GM19099 (cell line): ENCODE measurements around the gene ADAMTS17.

ENCODE experiments used
- POLR2A ChIP-seq: IDR thresholded peaks from 3 replicates; pipeline ENCODE4 v1.6.1; 2011; ENCODE audit warnings: low read depth; ENCODE audit not compliant: insufficient read length; ENCODE audit errors: extremely low read depth

ADAMTS17 gene

DNA sequence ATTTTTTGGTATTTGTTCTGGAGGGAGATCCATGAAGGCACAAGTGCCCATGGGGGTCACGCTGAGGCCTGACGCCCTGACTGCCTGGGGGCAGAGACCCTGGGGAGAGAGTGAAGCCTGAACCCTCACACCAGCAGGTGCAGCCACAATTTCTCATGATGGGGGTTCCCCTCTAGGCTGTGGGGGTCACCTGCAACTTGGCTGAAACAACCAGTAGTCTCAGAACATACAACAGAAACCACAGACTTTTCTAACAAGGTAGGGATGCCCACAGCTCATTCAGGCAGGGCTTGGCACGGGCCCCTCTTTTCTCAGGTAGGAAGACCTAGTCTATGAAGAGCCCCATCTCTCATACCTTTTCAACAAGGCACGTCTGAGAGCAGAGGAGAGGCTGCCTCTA lies 245.1 kb downstream of the ADAMTS17 start:
- TF ChIP-seq POLR2A: no peak

DNA sequence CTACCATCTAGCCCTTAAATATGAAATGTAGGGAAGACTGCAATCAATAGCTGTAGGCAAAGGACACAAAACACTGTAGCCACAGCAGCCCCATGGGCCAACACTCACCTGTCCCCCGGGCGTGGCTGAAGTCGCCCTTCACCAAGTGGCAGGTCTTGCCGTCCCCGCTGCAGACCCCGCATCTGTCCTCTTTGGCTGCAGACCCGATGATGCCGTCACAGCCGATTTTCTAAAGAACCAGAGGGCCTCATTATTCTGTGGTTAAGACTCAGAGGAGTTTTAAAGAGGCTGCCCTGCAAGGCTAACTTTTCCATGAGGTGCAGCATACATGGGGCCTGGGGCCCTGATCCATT lies 245.6 kb downstream of the ADAMTS17 start:
- no peak for TF ChIP-seq POLR2A

DNA sequence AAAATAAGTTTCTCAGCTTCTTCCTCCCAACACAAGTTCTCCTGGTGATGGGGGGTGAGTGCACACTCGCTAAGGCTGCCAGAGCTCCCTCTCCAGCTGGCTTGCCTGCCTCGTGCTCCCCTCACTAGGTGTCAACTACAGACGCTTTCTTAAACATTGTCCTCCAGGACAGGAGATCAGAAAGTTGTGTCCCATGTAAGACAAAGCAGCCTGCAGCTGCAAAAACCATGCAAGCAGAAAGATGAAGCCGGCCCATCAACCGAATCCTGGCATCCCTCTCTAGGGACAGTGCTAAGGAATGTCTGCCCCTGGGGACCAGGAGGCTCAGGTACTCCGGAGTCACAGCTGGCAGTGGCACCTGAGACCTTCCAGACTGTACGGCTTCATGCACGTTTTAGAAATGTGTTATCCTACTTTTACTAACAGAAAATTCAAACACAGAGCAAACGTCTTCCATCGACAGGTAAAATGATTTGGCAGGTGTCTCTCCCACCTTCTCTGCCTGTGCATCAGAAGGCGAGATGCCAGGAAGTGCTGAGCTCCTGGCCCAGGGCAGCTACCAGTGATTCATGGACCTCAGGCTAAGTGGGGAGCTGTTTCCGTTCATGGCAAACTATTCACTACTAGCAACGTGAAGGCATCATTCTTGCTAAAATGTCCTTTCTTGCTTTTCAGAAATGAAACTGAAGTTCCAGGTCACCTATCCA lies 246.1 kb downstream of the ADAMTS17 start:
- TF ChIP-seq POLR2A: no peak

DNA sequence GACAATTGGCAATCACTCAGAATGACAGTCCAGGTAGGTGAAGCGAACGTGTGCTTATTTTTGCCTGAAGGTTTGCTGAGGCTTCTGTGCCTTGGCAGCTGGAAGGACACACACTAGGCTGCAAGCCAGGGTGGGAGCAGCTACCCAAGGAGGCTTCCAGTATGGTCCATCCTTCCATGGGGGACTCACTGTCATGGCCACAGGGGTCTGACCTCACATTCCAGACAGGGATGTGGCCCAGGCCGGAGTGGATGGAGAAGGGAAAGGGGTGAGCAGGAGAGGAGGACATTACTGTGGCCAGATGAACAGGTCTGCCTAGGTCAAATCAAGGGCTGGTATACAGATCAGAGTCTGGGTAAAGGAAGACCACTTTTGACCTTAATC lies 247.7 kb downstream of the ADAMTS17 start:
- TF ChIP-seq POLR2A: no peak

DNA sequence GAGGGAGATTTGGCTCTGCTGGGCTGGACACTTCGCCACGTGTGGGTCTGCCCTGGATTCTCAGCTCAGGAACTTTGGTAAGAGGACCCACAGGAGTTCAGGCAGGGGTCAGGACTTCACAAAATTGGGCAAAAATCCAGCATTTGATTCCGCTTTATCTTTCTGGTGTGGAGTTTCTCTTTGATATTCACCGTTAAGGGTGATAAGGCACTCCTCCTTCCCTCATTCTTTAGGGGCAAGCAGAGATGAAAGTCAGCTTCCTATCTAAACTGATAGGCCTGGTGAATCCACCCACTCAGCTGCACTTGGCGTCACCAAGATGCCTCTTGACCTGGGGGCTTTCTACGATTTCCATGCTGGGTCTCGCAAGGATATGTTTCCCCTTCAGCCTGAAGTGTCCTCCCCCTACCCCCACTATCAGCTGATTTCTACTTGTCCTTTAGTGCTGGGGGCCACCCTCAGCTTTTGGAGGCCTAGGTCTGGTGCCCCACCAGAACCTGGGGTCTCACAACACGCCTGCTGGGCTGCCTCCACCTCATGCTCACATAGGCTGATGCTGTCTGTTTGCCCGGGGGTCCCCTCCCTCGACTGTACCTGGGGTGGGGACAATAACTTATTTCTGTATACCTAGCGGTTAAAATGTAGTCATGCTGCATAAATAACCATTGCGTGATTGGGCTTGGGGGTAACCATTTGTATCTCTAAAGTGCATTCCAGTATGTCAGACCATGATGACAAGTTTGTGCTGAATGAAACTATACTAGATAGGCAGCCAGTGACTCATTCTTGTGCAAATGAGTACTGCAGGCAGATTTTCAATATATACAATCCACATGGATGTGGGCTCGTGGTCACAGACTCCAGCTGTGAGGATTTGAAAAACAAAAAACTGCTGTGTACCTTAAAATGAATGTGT lies 248.3 kb downstream of the ADAMTS17 start:
- TF ChIP-seq POLR2A: no peak

DNA sequence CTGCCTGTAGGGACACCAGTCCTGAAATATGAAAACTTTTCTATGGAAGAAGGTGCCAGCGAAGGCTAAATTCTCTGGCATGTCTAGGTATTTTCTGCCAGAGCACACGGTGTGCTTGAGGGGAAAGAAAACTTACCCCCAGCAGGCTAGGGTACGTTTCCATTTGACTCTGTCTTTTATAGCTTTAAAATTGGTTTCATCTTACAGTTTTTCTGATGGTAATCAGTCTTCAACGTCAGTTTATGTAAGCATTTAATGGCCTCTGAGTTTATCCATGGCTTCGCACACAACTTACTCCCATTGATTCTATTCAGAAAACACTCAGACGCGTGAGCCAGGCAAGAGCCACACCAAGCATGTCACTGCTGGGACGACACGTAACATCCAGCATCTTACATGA lies 249.7 kb downstream of the ADAMTS17 start:
- TF ChIP-seq POLR2A: no peak

DNA sequence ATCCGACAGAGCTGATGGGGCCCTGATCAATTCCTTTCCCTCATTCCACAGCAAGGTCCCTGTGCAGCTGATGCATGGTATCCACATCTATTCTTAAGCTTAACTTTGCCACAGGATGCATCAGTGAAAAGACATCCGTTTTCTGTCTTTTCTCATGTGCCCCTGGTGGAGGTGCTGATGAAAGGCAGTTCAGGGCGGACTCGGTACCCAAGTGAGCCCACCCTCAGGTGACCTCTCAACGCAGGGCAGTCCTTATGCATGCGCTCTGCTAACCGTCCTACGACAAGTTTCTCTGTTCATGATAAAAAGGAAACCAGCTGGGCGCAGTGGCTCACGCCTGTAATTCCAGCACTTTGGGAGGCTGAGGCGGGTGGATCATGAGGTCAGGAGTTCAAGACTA lies 251.4 kb downstream of the ADAMTS17 start:
- no peak for TF ChIP-seq POLR2A

DNA sequence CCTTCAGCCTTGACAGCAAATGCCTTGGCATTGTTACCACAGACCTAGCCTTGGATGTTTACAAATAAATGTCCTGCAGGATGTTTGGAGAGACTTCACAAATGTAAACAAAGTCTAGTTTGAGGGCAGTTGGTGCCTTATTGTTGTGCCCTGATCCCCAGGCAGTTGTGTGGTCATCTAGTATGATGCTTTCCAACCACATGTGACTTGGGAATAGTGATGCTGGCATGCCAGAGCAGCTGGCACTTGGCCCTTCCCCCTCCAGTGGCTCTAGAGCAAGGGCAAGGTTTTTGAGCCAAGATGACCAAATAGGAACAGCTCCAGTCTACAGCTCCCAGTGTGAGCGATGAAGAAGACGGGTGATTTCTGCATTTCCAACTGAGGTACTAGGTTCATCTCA lies 258.2 kb downstream of the ADAMTS17 start:
- no peak for TF ChIP-seq POLR2A

DNA sequence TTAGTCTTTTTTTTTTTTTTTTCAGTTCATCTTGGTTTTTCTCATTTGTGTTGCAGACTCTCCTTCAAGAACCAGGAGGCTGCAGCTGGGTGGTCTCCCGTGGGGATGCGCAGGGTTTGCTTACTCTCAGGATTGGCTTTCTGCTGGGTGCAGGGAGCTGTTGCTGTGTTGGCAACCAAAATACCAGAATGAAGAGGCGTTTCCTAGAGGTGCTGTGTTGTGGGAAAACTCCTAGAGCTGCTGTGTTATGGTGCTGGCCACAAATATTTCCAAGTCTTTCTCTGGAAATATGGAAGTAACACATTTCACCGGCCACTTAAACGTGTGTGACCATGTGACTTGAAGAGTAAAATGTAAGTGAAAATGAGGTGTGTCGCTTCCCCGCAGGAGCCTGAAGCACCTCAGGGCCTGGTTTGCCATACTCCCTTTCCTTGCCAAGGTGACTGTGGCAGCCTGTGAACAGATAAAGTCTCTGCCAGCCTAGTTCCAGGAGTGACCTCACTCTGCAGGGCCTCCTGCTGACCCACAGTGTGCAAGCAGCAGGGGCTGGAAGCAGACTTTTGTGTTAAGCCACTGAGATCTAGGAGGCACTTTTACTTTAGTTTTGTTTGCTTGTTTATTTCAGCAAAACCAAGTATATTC lies 258.9 kb downstream of the ADAMTS17 start:
- TF ChIP-seq POLR2A: no peak

DNA sequence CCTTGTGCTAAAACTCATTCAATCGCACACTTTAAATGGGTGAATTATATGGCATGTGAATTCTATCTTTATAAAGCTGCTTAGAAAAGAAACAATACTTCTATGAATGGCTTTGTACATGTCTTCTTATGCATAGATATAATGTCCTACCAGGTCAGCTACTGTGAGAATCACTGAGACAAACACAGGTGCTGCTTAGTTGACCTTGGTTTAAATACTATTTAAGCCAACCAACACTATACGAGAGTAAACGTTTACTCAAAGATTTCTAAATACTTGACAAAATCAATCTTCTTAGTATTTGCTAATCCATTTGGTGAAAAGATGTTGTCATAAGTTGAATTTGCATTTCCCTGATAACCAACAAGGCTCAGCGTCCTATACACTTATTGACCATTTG lies 260.3 kb downstream of the ADAMTS17 start:
- no peak for TF ChIP-seq POLR2A

DNA sequence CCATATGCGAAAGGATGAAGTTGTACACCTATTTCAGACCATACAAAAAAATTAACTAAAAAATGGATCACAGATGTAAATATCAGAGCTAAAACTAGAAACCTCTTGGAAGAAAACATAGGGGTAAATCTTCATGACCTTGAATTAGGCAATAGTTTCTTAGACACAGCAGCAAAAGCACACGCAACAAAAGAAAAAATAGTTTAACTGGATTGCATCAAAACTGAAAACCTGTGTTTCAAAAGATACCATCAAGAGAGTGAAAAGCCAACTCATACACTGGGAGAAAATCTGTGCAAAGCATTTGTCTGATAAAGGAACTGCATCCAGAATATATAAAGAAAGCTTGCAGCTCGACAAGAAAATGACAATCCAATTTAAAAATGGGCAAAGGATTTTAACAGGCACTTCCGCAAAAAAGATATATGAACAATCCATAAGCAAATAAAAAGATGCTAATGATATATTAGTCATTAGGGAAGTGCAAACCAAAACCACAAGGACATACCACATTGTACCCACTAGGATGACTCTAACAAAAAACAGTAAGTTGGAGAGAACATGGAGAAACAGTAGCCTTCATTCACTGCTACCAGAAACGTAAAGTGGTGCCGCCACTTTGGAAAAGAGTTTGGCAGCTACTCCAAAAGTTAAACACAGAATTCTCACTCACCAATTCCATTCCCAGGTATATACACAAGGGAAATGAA lies 263.1 kb downstream of the ADAMTS17 start:
- TF ChIP-seq POLR2A: no peak

DNA sequence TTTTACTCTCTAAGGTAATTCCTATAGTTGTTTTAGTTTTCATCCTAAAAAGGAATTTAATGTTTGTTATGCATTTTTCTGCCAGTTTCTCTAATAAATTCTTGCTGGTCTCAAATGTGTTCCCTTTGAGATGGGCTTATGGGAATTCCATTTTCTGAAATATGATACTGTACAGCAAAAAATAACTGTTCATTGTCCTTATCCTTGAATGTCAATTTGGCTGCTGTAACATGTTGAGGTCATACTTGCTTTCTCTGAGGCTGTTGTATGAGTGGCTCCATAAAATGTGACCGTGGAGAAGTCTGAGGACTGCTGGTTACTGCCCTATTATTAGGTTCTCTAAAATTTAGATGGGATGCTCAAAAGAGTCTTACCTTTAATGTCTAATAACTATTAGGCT lies 266.5 kb downstream of the ADAMTS17 start:
- TF ChIP-seq POLR2A: no peak

DNA sequence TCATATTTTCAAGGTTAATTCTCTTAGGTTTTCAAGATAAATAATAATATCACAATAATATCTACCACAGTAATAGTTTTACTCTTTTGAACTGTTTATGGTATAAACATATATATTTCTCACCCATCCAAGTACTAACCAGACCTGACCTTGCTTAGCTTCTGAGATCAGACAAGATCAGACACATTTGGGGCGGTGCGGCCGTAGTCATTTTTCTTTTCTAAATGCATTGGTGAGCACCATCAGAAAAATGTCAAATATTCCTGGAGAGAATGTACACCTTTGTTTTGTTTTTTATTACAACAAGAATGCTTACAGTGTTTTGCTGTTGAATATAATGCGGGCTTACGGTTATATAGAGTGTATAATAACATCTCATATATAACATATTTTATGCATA lies 267.8 kb downstream of the ADAMTS17 start:
- TF ChIP-seq POLR2A: no peak

DNA sequence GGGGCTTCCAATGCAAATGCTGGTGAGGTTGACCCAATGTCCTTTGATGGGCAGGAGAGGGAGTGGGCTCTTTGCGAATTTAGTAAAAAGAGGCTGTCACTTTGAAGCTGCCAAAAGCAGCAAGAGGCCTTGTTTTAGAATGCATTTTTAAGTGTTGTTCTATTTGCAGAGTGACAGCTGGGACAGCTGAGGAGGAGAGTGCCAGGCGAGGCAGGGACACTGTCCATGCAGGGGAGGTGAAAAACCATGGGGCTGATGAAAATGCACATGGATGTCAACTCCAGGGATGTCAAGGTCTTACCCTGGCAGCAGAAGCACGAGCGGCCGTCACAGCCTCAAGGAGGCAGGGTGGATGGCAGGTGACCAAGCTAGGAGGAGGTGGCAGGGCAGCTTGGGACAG lies 279.8 kb downstream of the ADAMTS17 start:
- TF ChIP-seq POLR2A: no peak

DNA sequence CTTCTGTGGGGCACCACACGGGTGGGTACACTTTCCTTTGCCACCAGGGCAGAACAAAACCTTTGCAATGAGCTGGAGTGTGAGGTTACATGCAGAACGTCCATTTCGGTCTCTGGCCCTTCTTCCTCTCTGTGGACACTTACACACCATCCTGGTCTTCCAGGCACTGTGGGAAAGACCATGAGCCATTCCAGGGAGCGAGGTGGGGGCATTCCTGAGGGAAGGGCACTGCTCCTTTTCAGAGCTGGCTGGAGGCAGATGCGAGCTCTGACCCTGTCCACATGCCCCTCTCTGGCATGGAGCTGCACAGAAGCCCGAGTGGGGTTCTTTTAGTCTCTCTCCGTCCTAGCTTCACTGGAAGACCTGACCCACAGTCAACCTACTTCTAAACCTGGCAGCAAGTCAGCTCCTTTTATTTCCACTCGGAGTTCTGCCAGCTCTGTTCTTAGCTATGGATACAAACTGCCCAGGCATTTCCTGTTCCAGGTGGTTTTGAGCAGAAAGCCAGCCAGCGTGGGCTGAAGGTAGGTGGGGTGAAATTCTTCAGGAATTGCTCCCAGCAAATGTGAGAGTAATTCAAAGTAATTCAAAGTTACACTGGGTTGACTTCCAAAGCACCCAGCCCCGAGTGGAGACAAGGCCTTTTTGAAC lies 281.4 kb downstream of the ADAMTS17 start:
- no peak for TF ChIP-seq POLR2A
